ENCODE measurements around the gene ZNF592.

ZNF592 gene

DNA sequence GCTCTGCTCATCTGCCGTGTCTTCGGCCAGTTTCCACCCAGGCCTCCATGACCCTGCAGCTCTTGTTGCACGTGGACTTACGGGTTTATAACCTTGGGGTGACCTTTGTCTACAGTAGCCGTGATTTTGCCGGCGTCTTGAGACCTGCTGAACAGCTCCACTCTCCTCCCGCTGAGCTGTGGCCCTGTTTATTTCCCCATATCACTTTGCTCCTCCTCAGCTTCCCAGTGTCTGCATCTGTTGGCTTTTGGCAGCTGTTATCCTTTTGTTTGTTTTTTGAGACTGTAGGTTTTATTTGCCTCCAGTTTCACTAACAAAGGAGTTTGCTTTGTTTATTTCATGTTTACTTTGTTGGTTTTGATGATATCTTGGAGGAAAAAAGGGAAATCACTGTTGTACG, 106.7 kb downstream of the ZNF592 start:
- DNase-seq (ENCODE audit: low read depth in 1 of 2, low spot score in 1 of 2), result no peak

DNA sequence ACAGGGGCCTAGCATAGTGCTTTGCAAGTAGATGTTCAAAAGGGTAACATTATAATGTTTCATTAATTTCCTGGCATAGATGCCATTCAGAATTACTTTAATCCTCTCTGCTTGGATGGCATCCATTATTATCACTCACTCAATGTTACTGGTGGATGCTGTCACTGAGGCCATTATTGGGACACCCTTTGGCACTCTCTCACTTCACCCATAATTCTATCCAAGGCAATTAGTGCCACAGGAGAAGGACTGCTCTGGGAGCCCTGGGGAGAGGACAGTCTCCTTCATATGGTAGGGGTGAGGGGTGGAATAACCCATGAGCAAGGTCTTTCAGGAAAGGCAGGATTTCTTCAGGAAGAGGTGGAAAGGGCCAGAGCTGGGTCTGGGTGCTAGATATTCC, 107.4 kb downstream of the ZNF592 start:
- DNase-seq (ENCODE audit: low read depth in 1 of 2, low spot score in 1 of 2), result no peak

All from activated CD4-positive, alpha-beta T cell treated with anti-CD3 and anti-CD28 coated beads, Interleukin-2, amount 50 U/mL, for 24 hours (primary cell).